Measurements from ENCODE around the gene PDGFD.

Gene PDGFD

GRCh38 chr11:104145062-104145461 is 18.9 kb downstream of the PDGFD start:
- no peak for DNase-seq (ENCODE audit: low spot score)

- DNase-seq (ENCODE audit: low spot score), result no peak
Observed at GRCh38 chr11:104142698-104143097, 21.2 kb downstream of the PDGFD start.

- DNase-seq (ENCODE audit: low spot score), result peak; percentile 19
Observed at GRCh38 chr11:104136861-104137260, 27.1 kb downstream of the PDGFD start.

DNA sequence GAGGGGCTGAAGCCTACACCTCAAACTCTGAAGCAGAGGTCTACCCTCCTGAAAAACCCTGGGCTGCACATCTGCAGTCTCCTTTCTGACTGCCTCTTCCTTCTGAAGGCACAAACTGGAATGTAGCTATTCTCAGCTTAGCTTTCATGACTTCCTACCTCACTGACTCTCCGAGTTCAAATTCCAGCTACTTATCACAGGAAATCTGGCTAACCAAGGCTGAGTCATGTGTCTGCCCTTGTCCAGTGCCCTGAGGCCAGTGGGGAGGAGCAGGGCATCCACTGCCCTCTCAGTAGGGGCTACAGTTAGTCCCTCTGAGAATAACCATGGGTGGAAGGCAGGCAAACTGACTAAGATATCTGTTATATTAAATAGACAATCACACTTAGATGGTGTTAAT is 29.2 kb downstream of the PDGFD start:
- DNase-seq (ENCODE audit: low spot score), result peak; percentile 48

- DNase-seq (ENCODE audit: low spot score), result no peak
Observed at GRCh38 chr11:104130161-104130560, 33.8 kb downstream of the PDGFD start.

GRCh38 chr11:104129145-104129544 is 34.8 kb downstream of the PDGFD start:
- no peak for DNase-seq (ENCODE audit: low spot score)

DNA sequence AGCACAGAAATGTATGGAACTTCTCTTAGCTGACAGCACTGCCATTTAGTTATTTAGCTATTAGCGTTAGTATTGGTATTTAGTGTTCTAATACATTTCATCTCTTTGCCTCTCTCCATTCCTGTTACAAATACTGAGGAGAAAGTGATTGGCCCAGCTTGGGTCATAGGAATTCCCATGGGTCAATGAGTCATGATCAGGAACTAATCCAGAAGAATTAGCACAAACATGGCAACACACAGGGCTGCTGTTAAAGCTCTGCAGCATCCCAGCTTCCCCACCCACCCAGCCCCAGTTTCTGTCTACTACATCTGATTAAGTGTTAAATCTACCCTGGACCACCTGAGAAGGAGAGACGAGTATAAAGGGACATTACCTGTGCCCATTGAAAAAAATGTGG is 36.1 kb downstream of the PDGFD start:
- DNase-seq (ENCODE audit: low spot score), result no peak

- no peak for DNase-seq (ENCODE audit: low spot score)
Observed at GRCh38 chr11:104126464-104126863, 37.5 kb downstream of the PDGFD start.

GRCh38 chr11:104124979-104125378 is 39.0 kb downstream of the PDGFD start:
- DNase-seq (ENCODE audit: low spot score), result no peak

DNA sequence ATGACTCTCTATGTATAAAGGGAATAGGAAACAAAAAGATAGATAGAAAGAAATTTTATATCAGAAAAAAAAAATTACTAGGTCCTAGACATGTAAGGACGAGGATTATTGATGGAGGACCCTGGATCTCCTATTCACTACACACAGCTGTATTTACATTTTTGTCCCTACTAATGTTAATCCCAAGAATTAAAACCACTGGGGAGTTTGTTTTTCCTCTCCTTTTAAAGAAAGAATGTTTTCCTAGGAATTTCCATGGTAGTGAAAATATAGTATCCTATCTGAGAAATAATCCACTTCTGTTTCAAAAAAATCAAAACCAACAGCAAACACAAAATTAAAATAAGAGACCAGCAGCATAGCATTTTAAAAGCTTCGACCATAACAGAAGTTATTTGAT is 41.1 kb downstream of the PDGFD start:
- DNase-seq (ENCODE audit: low spot score), result no peak

DNA sequence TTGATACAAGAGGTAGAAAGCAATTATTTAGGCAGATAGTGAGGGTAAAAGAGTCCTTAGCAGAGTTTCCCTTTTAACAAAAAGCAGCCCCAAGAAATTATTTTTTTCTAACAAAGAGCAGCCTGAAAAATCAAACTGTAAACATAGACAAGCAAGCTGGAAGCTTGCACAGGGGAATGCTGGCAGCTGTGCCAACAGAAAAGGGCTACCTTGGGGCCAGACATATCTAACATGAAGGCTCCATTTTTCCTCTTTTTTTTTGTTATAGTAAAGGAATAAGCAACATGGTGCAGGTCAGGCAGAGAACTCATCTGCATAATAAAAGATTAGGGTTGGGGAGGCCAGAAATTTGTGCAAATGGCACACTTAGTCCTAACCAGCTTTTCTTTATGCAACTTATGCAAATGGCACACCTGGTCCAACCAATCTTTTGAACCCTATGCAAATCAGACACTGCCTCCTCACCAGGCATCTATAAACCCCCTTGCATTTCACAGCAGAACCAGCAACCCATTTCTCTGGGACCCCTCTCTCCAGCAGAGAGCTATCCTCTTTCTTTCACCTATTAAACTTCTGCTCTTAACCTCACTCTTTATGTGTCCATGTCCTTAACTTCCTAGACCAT is 41.8 kb downstream of the PDGFD start:
- DNase-seq (ENCODE audit: low spot score), result no peak

GRCh38 chr11:104120493-104121137 is 43.3 kb downstream of the PDGFD start:
- peak; percentile 16 for DNase-seq (ENCODE audit: low spot score)

- no peak for DNase-seq (ENCODE audit: low spot score)
Observed at GRCh38 chr11:104118105-104118744, 45.7 kb downstream of the PDGFD start.

DNA sequence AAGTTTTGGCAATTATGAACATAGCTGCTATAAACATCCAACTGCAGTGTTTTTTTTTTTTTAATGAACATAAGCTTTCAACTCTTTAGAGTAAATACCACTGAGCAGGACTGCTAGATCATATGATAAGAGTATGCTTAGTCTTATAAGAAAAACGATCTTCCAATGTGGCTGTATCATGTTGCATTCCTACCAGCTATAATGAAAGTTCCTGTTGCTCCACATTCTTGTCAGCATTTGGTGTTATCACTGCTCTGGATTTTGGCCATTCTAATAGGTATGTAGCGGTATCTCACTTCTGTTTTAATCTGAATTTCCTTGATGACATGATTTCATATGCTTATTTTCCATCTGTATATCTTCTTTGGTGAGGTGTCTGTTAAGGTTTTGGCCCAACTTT is 50.4 kb downstream of the PDGFD start:
- DNase-seq (ENCODE audit: low spot score), result no peak

- no peak for DNase-seq (ENCODE audit: low spot score)
Observed at GRCh38 chr11:104106136-104106754, 57.7 kb downstream of the PDGFD start.

- DNase-seq (ENCODE audit: low spot score), result no peak
Observed at GRCh38 chr11:104105155-104105554, 58.8 kb downstream of the PDGFD start.

- no peak for DNase-seq (ENCODE audit: low spot score)
Observed at GRCh38 chr11:104104664-104105063, 59.3 kb downstream of the PDGFD start.

DNA sequence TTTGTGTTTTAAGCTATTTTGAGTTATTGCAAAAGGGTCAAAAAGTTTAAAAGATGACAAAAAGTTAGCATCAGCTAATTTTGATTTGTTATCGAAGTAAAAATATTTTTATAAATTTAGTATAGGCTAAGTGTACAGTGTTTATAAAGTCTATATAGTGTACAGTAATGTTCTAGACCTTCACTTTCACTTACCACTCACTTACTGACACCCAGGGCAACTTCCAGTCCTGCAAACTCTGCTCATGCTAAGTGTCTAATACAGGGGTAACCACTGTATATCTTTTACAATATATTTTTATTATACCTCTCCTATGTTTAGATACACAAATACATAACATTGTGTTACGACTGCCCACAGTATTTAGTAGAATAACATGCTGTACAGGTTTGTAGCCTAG is 59.7 kb downstream of the PDGFD start:
- DNase-seq (ENCODE audit: low spot score), result no peak

DNA sequence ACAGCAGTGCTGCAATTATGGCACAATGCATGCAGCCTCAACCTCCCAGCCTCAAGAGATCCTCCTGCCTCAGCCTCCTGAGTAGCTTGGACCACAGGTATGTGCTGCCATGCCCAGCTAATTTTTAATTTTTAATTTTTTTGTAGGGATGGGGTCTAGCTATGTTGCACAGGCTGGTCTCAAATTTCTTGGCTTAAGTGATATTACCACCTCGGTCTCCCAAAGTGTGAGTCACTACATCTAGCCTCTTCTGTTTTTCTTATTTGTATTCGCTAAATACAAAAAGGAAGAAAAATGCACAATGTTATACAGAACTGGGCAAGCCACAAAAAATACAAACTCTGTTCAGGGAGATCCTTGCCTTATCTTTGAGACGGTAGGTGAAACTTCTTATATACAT is 65.4 kb downstream of the PDGFD start:
- no peak for DNase-seq (ENCODE audit: low spot score)

- no peak for DNase-seq (ENCODE audit: low spot score)
Observed at GRCh38 chr11:104098132-104098531, 65.8 kb downstream of the PDGFD start.

DNA sequence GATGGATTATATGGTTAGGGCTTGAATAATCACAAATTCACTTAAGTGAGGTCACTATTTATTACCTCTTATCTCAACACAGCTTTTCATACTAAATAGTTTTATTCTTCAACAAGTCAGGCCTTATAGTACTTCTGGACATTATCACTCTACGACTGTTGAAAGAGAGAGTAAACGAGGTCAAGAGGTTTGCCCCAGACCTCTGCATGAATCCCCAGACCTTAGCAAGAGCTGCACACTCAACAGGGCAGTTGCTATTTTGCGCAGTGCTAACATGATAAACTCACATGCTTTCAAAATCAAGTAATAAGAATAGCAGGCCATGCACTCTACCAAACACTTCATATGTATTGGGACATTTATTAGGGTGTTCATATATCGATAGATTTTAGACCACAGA is 67.0 kb downstream of the PDGFD start:
- DNase-seq (ENCODE audit: low spot score), result no peak

DNA sequence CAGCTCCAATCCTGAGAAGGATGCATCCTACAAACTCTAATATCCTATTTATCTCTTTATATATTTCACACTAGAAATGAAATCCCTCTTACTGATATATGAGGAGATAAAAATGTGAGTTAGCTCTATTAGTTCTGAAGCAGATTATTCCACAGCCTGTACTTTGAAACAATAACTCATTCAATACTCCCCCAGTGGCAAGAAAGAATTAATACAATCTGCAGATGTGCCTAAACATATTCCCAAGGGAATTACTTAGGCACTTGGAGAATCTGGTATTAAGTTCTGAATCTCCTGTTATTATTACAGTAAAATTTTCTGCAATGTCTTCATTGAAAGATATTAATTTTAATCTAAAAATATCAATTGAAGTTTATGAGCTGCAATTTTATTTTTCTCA is 68.2 kb downstream of the PDGFD start:
- DNase-seq (ENCODE audit: low spot score), result no peak

DNA sequence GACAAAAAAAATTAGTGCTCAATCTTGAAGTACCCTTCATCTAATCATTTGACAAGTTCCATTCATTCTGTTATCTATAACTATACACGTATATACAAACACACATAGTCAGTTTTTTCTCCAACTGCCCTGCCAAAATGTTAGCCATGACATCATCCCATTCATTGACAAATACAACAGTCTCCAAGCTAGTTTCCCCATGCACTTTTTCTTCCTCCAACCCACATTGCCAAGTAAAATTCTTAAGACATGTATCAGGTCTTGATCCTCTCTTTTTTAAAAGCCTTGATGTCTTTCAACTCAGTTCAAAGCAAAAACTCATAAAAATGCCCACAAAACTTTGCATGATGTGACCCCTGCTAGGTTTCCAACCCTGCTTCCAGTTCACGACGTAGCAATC is 69.4 kb downstream of the PDGFD start:
- DNase-seq (ENCODE audit: low spot score), result no peak
